Stimulated activated CD8-positive, alpha-beta memory T cell treated with anti-CD3 and anti-CD28 coated beads, Interleukin-15, amount 100 ng/mL, for 4 hours (primary cell): ENCODE measurements around the gene EHMT1.

ENCODE experiments used
- DNase-seq, 2 donors: peaks; one replicate each; pipeline ENCODE4 v3.0.0-alpha.2; 2020; ENCODE audit warnings: low read depth in 2 of 2

EHMT1 gene

GRCh38 chr9:137823986-137824771 is 205.4 kb downstream of the EHMT1 start:
- DNase-seq = no peak

DNA sequence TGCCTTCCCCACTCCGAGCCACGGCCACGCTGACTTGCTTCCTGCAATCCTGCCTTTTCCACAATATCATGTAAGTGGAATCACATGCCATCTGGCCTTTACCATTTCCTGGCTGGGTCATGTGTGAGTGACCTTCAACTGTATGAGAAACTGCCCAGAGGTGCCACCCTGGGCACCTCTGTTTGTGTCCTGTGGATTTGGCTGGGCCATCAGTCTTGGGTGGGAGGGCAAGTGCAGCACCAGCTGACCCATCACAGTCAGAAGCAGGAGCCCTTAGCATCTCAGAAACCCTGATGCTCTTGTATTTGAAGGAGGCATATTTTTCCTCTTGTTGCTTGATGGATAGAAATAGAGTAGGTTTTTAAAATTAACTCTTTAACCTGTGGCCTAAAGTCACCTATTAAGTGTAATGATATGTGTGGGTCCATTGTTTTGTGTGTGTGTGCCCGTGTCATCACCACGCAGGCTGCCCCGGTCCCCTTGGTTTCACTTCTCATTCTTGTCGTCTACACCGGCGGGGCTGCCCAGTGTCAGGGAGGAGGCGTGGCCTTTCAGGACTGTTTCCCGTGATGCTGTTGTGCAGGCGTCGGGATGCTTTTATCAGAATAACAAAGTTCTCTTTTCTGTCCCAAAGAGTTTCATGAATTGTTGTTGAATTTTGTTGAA is 206.7 kb downstream of the EHMT1 start:
- no peak for DNase-seq

GRCh38 chr9:137827908-137828526 is 209.2 kb downstream of the EHMT1 start:
- no peak for DNase-seq

DNA sequence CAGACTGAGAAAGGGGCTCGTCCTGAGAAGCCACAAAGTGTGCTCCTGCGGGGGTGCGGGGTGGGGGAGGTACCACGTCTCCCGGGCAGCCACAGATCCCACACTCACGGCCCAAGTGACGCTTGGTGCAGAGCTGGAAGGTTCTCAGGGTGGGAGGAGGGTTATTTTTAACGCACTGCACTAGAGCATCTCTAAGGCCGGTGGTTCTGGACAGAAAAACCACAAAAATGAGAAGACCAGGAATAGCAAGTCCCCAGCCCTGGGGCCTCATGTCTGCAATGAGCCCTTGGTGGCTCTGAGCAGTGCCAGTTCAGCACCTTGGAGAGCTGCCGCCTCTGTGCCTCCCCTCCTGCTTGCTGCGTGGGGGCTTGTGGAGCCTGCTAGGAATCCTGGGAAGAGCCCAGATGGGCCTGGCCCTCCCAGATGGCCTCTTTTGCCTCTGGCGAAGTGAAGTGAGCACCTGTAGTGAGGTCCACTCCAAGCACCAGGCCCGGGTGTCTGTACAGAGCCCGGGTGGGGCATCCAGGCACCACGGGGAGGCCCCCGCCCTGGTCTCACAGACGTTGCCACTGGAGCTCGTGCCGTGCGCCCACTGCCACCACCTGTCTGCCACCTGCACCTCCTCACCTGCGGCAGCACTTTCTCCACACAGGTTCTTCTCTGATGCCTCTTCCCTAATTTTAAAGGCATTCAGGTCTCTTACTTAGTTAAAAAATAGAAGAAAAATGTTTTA is 209.9 kb downstream of the EHMT1 start:
- no peak for DNase-seq

GRCh38 chr9:137829260-137829996 is 210.6 kb downstream of the EHMT1 start:
- DNase-seq = no peak

- DNase-seq = no peak
Measured at GRCh38 chr9:137832191-137832700, 213.4 kb downstream of the EHMT1 start.

GRCh38 chr9:137832830-137833590 is 214.2 kb downstream of the EHMT1 start:
- no peak for DNase-seq

DNA sequence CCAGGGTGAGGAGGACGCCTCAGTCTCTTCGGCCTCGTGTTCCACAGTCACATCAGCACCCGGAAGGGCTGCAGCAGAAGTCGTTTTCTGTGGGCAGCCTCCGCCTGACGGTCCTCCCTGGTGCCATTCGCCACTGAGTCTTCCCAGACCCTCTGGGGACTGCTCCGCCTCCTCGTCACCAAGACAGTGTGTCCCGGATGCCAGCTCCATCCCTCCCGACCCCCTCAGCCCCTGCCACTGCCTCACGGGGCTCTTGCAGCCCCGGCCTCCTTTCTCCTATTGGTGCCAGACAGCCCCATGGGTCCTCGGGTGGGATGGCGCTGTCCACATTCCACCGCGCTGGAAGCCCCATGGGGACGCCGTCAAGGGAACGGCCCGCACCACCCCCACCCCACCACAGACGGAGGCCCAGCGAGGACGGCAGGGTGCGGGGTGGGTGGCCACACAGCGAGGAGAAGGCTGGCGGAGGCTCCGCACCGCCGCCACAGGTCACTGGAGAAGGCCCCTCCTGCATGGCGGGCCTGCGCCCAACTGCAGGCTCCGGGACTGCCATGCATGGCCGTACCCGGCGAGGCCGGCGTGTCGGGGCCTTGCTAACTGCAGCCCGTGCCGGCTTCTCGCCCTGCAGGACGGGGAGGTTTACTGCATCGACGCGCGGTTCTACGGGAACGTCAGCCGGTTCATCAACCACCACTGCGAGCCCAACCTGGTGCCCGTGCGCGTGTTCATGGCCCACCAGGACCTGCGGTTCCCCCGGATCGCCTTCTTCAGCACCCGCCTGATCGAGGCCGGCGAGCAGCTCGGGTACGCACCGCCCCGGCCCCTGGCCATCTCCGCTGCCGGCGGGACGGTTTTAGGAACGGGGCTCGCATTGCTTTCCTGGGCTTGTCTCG is 215.2 kb downstream of the EHMT1 start:
- DNase-seq = no peak

DNA sequence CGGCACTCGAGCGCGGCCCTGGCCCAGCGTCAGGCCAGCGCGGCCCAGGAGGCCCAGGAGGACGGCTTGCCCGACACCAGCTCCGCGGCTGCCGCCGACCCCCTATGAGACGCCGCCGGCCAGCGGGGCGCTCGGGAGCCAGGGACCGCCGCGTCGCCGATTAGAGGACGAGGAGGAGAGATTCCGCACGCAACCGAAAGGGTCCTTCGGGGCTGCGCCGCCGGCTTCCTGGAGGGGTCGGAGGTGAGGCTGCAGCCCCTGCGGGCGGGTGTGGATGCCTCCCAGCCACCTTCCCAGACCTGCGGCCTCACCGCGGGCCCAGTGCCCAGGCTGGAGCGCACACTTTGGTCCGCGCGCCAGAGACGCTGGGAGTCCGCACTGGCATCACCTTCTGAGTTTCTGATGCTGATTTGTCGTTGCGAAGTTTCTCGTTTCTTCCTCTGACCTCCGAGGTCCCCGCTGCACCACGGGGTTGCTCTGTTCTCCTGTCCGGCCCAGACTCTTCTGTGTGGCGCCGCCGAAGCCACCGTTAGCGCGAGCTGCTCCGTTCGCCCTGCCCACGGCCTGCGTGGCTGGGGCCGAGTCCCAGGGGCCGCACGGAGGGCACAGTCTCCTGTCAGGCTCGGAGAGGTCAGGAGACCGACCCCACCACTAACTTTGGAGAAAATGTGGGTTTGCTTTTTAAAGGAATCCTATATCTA is 216.2 kb downstream of the EHMT1 start:
- no peak for DNase-seq

DNA sequence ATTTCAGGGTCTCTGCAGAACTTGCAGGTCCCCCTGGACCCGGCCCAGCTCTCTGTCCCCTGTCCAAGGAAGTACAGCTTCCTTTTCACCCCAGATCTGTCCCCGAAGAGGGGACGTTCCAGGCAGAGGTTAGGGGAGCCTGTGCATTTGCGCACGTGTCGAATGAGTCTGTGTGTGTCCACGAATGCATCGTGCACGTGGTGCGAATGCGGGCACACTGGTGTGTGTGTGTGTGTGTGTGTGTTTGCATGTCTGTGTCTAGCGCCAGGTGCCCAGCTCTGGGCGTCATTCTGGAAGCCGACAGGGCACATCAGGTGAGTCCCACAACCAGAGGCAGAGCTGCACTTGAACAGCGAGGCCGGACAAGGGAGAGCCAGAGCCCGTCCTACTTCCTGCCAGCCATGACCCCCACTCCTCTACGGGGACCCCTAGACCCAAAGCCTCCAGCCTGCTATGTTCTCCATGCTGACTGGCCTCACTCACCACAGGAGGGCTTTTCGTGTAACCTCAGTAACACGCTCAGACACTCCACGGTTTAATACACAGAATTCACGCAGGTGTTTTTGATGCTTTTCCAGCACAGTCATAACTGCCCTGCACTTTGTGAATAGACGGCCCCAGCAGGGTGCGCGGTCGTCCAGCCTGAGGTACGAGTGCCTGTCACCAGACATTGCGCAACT is 217.5 kb downstream of the EHMT1 start:
- no peak for DNase-seq

DNA sequence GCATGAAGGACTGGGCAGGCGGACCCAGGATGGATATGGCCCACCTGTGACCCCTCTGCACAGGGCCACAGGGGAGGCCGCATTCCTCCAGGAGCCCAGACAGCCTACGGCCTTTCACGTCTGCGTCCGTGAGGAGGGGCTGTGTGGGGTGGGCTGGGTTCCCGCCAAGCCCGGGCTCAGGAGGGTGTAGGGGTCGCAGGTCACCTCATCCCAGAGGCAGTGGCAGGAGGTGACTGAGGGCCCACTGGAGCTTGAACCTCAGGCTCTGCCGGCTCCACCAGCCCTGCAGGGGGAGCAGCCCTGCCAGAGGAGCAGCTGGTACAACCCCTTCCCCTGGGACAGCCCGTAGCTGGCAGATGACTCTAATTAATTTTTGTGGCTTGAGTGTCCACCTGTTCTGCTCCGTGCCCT is 218.0 kb downstream of the EHMT1 start:
- no peak for DNase-seq

GRCh38 chr9:137837345-137838278 is 218.8 kb downstream of the EHMT1 start:
- no peak for DNase-seq

DNA sequence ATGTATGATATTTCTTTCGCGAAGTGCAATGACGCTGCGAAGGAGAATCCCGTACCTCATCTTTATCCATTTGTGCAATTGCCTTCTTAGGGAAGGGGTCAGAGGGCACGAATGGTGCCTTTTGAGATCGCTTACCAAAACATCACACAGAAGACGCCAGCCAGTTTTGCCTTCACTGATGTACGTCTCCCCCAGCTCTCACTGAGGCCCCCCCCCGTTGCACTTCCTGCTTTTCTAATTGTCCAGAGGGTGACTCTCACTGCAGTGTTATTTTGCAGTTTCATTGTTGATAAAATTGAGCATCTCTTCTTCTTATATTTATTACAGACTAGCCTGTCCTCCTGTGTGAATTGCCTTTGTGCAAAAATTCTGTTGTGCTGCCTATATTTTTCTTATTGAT is 219.8 kb downstream of the EHMT1 start:
- DNase-seq = no peak

GRCh38 chr9:137843355-137843754 is 224.6 kb downstream of the EHMT1 start:
- no peak for DNase-seq

DNA sequence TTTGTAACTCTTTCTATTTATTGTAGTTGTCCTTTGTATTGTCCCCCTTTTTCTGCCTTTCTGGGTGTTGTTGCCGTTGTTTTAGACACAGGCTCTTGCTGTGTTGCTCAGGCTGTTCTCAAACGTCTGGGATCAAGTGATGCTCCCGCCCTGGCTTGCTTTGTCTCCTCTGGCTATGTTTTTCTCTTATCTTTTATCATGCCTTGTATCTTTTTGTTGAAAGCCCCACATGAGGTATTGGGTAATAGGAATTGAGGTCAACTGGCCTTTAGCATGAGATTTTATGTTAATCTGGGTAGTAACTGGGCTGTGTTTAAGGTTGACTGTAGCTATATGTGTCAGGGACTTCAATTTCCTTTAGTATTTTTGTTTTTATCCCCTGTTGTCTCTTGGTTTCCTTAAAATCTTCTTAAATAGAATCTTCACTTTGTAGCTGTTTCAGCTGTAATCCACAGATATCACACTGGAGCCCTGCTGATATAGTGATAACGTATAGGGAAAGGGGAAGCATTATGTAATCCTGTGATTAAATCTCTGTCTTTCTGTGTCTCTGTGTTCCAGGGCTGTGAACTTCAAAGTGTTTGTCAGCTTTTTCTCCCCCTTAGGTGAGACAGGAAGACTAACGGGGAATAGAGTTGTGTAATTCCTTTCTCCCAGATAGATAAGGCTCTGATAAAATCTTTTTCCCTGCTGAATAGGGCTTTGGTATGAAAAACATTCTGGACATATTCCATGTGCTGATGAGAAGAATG is 232.9 kb downstream of the EHMT1 start:
- DNase-seq = no peak

- DNase-seq = no peak
Measured at GRCh38 chr9:137853392-137853995, 234.7 kb downstream of the EHMT1 start.
